ENCODE data around the gene TUBB. TPM values are rescaled to one million over a fixed set of nuclear protein-coding genes. Genes with fewer than 3 reads are reported as not detected.

The TUBB gene
- total and polyA plus RNA-seq, 9 of the 15 experiments (the other 6 are each of a cell fraction or from before 2014, with no cell fraction given): 971 to 2,870 (median 1,478) TPM

DNA sequence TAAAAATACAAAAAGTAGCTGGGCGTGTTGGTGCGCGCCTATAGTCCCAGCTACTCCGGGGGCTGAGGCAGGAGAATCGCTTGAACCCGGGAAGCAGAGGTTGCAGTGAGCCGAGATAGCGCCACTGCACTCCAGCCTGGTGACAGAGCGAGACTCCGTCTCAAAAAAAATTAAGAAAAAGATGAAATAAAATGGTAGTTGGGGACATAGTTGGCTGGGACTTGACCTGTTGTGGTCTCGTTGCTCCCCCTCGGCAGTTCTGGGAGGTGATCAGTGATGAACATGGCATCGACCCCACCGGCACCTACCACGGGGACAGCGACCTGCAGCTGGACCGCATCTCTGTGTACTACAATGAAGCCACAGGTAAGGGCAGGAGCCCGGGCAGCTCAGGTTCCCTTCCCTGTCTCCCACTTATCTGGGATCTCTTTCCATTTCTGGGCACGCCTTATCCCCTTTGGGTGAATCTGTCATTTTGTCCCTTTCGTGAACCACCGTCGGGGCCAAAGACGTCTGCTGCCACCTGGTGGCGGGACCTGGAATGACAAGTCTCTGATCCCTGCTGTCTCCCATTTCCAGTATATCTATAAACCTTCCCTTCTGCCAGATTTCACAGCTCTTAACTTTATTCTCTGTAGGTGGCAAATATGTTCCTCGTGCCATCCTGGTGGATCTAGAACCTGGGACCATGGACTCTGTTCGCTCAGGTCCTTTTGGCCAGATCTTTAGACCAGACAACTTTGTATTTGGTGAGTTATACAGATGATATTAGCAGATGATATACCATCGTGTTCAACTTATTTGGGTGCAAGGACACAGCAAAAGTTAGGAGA, 2.3 kb downstream of the TUBB start (continued):
- TF ChIP-seq ARNT (IDR thresholded peaks at IDR 0.05) (peak in 1 of 2 experiments; percentile 31; a peak in 1 of 4 replicates), ZKSCAN8 (CRISPR knock-in tag; IDR thresholded peaks at IDR 0.05) (no peak), IFI16 (CRISPR knock-in tag; IDR thresholded peaks at IDR 0.05) (no peak), NUFIP1 (IDR thresholded peaks at IDR 0.05; ENCODE audit: partially characterized antibody) (no peak), ZNF668 (CRISPR knock-in tag; IDR thresholded peaks at IDR 0.05) (no peak), ESRRA (IDR thresholded peaks at IDR 0.05; ENCODE audit: borderline replicate concordance, low read depth) (0 out of 2 replicates have a peak, but pooled peaks have one; percentile 35), ZNF699 (CRISPR knock-in tag; IDR thresholded peaks at IDR 0.05; ENCODE audit: insufficient replicate concordance) (no peak), PHF20 (IDR thresholded peaks at IDR 0.05; ENCODE audit: partially characterized antibody) (no peak), NFYB (IDR thresholded peaks at IDR 0.05; ENCODE audit: extremely low read depth, insufficient read length) (no peak), RBM17 (IDR thresholded peaks at IDR 0.05; ENCODE audit: borderline replicate concordance, low read depth, low read length) (no peak), SREBF1 (IDR thresholded peaks at IDR 0.05; ENCODE audit: borderline replicate concordance, low read depth, low read length) (no peak), DNMT1 (IDR thresholded peaks at IDR 0.05) (no peak), NFXL1 (CRISPR knock-in tag; IDR thresholded peaks at IDR 0.05) (no peak), SNRNP70 (optimal IDR thresholded peaks at IDR 0.05; ENCODE audit: low read depth, low read length) (no peak)
- TF ChIP-seq, protein P1, sequence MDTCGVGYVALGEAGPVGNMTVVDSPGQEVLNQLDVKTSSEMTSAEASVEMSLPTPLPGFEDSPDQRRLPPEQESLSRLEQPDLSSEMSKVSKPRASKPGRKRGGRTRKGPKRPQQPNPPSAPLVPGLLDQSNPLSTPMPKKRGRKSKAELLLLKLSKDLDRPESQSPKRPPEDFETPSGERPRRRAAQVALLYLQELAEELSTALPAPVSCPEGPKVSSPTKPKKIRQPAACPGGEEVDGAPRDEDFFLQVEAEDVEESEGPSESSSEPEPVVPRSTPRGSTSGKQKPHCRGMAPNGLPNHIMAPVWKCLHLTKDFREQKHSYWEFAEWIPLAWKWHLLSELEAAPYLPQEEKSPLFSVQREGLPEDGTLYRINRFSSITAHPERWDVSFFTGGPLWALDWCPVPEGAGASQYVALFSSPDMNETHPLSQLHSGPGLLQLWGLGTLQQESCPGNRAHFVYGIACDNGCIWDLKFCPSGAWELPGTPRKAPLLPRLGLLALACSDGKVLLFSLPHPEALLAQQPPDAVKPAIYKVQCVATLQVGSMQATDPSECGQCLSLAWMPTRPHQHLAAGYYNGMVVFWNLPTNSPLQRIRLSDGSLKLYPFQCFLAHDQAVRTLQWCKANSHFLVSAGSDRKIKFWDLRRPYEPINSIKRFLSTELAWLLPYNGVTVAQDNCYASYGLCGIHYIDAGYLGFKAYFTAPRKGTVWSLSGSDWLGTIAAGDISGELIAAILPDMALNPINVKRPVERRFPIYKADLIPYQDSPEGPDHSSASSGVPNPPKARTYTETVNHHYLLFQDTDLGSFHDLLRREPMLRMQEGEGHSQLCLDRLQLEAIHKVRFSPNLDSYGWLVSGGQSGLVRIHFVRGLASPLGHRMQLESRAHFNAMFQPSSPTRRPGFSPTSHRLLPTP (IDR thresholded peaks at IDR 0.05; ENCODE audit: borderline replicate concordance, extremely low read depth, insufficient read length): no peak
- TF ChIP-seq, protein P2, sequence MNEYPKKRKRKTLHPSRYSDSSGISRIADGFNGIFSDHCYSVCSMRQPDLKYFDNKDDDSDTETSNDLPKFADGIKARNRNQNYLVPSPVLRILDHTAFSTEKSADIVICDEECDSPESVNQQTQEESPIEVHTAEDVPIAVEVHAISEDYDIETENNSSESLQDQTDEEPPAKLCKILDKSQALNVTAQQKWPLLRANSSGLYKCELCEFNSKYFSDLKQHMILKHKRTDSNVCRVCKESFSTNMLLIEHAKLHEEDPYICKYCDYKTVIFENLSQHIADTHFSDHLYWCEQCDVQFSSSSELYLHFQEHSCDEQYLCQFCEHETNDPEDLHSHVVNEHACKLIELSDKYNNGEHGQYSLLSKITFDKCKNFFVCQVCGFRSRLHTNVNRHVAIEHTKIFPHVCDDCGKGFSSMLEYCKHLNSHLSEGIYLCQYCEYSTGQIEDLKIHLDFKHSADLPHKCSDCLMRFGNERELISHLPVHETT (CRISPR knock-in tag; conservative IDR thresholded peaks at IDR 0.05 in 1 of 2, IDR thresholded peaks at IDR 0.05 in 1 of 2): peak in 1 of 2 experiments; percentile 40; a peak in 1 of 4 replicates

Measured in K562 (cell line).